Large intestine (tissue), 3 donors: ENCODE measurements around the gene AKNA. TPM values are rescaled to one million over a fixed set of nuclear protein-coding genes. Genes with fewer than 3 reads are reported as not detected.

Source experiments
- DNase-seq, 2 donors: peaks; one replicate each; pipeline versions ENCODE4 v3.0.0 to v3.0.0-alpha.2; 2013
- H3K27ac ChIP-seq: one replicate; pipeline ENCODE4 v1.5.1; 2013; ENCODE audit warnings: low read length
- H3K27me3 ChIP-seq: 2 replicates; pipeline ENCODE4 v1.6.1; 2013; ENCODE audit warnings: low read length; ENCODE audit not compliant: control insufficient read depth, insufficient read depth
- H3K36me3 ChIP-seq: 2 replicates; pipeline ENCODE4 v1.6.1; 2013; ENCODE audit warnings: low read length; ENCODE audit not compliant: control insufficient read depth, insufficient read depth
- H3K4me1 ChIP-seq: one replicate; pipeline ENCODE4 v1.6.1; 2013; ENCODE audit warnings: low read length; ENCODE audit not compliant: control insufficient read depth, insufficient read depth
- H3K4me3 ChIP-seq: one replicate; pipeline ENCODE4 v1.5.1; 2013; ENCODE audit warnings: low read length
- H3K9me3 ChIP-seq: one replicate; pipeline ENCODE4 v1.6.1; 2013; ENCODE audit warnings: mild to moderate bottlenecking, low read depth, low read length, moderate library complexity; ENCODE audit not compliant: control insufficient read depth
- WGBS: methylation state at CpG from one replicate; pipeline ENCODE4 v1.1.5; 2013; ENCODE audit warnings: low lambda C conversion rate; ENCODE audit not compliant: insufficient coverage; 5-methylcytosine and 5-hydroxymethylcytosine counted together
- polyA plus RNA-seq: library from polyadenylated mRNA; unstranded; fragments of 120-200 nt; gene quantifications from one replicate; pipeline ENCODE4 v1.2.1, GENCODE V29; 2013

AKNA gene
- polyA plus RNA-seq, 1 donor = 12.0 TPM

DNA sequence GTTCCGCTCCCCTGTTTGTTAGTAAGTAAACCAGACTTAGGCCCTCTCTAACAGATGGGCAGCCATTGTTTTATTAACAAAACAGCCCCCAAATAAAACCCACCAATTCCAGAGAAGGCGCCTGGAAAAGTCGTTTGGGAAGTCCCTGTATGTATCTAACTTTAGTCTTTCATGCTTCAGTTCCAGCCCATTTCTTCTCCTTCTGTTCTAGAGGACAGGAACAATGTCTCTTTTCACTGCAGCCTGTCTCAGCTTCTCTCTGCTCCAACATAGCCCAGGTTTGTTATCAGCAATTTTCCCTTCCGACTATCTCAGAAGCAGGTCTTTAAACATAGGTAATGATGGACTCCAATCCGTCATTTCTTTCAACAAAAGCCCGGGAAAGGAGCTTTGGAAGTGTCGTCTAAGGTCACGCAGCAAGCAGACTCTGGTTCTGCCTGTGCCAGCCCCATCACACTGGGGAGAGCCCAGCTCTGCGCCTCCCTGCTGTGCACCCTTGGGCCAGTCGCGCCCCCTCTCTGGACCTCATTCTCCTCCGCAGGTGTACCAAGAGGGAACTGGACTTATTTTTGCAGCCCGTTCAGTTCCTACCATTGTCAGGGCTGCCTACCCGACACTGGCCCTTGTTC lies 9.6 kb upstream of the AKNA start:
- DNase-seq = no peak
- WGBS = 33% methylated on average over 2 of the region's 14 CpGs
- Histone ChIP-seq H3K27ac (peak overlapping the region; percentile 24), H3K4me3 (peak overlapping the region; percentile 76), H3K9me3 (no peaks in the 10 kb centered on the region), H3K27me3 (no peaks in the 10 kb centered on the region), H3K36me3 (no peaks in the 10 kb centered on the region), H3K4me1 (peaks cover 27% of the 10 kb centered on the region)

DNA sequence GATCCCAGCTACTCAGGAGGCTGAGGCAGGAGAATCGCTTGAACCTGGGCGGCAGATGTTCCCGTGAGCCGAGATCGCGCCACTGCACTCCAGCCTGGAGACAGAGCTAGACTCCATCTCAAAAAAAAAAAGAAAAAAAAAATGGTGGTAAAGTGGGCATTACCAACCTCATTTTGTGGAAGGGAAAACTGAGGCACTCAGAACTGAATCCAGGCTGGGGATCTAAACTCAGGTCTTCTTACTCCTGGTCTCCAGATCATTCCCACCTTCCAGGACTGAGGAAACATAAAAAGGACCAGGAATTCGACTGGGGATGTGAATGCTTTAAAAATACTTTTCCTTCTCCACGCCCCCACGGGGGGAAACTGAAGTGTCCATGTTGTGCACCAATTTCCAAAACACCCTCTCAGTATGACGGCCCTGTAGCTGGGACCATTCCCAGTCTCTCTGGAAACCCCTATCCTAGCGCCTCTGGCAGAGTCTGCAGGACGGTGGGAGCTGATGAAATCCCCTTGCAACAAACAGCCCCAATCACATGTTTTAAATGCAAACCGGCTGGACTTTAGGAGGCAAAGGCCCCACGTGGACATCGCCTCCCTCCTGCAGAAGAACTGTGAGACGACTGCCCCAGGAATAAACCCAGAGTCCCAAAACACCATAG lies 8.9 kb upstream of the AKNA start:
- WGBS = 100% methylated on average over 1 of the region's 16 CpGs
- Histone ChIP-seq H3K36me3 (no peaks in the 10 kb centered on the region), H3K9me3 (no peaks in the 10 kb centered on the region), H3K27ac (no peak overlapping the region), H3K4me3 (no peak overlapping the region), H3K27me3 (no peaks in the 10 kb centered on the region), H3K4me1 (peaks cover 29% of the 10 kb centered on the region)
- peak in 1 of 2 donors; percentile 42 for DNase-seq

DNA sequence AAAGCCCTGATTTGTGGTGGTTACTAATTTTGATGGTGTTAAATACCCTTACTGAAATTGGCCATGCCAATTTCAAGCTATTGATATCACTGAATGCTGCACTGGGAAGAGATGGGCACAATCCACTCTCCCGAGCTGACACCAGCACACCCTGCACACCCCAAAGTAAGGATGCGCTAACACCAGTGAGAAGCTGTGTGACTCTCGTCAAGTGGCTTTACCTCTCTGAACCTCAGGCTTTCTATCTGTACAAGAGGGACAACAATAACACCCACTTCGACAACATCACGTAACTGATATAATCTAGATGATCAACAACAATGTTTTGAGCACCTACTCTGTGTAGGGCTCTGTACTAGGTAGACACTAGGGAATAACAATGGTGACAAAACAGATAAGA lies 8.0 kb upstream of the AKNA start:
- Histone ChIP-seq H3K36me3 (no peaks in the 10 kb centered on the region), H3K27me3 (no peaks in the 10 kb centered on the region), H3K4me1 (peaks cover 20% of the 10 kb centered on the region), H3K4me3 (no peak overlapping the region), H3K27ac (no peak overlapping the region), H3K9me3 (no peaks in the 10 kb centered on the region)
- no peak for DNase-seq
- WGBS = no CpG with 5 or more reads among the region's 5 CpGs

DNA sequence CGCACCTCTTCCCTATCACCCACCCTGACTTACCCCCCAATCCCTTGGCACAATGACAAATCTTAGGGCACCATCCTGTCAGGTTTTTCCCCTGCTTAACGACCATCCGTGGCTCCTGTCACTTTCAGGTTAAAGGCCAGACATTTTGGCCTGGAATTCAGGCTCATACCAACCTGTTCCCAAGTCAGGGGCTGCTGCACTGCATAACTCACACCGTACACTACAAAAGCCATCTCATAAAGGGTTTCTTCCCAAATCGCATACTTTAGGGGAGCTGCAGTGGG lies 7.5 kb upstream of the AKNA start:
- Histone ChIP-seq H3K27me3 (no peaks in the 10 kb centered on the region), H3K36me3 (no peaks in the 10 kb centered on the region), H3K9me3 (no peaks in the 10 kb centered on the region), H3K27ac (no peak overlapping the region), H3K4me3 (no peak overlapping the region), H3K4me1 (peaks cover 20% of the 10 kb centered on the region)
- no peak for DNase-seq
- no CpG with 5 or more reads among the region's 5 CpGs for WGBS

DNA sequence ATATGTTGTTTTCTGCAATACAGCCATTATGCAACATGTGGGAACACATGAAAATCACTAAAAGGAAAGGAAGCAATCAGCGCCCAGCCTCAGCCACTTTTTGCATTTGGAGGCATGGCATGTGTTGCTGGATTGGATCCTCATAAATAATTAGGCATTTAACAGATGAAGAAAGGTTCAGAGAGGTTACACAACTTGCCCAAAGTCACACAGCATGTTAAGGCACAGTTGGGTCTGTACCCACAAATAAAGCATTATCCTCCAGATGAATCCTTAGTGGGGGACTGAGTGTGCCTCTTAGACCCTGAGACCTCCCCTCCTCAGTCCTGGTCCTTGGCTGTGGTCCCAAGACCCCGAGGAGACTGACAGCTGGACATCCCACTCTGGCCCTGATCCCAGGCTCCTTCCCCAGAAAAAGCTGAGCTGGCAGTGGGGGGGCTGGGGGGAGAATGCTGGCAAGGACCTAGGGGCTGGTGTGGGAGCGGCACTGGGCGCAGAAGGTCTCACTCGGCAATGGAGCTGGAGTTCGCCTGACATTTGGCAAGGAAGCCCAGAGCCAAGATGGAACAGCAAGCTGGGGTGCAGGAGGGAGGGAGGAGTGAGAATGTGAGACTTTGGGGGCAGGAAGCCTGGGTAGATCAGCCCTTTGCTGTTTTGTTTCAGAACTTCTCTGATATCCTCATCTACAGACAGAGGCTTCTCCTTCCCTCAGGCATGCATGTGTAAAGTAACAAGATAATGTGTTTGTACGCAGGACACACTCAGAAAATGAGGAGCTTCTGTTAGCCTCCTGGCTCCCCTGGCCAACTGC lies 6.9 kb upstream of the AKNA start:
- Histone ChIP-seq H3K36me3 (no peaks in the 10 kb centered on the region), H3K27me3 (no peaks in the 10 kb centered on the region), H3K4me3 (no peak overlapping the region), H3K27ac (no peak overlapping the region), H3K4me1 (peaks cover 20% of the 10 kb centered on the region), H3K9me3 (no peaks in the 10 kb centered on the region)
- no peak for DNase-seq
- WGBS = 86% methylated on average over 2 of the region's 7 CpGs

DNA sequence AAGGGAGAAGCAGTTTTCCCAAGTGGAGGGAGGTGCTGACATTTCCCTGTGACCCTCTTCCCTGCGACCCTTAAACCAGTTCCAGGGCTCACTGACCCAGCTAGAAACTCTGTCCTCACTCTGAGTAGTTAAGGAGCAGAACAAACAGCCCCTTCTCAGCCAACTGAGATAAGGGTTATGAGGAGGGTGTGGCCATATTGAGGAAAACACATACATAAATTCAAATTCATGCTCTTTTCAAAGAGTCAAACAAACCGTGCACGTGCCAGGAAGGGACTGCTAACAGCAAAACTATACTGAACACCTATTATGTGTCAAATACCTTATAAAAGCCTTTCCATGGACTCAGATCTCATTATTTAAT lies 4.9 kb upstream of the AKNA start:
- Histone ChIP-seq H3K4me3 (no peak overlapping the region), H3K4me1 (peaks cover 22% of the 10 kb centered on the region), H3K27me3 (no peaks in the 10 kb centered on the region), H3K36me3 (no peaks in the 10 kb centered on the region), H3K9me3 (no peaks in the 10 kb centered on the region), H3K27ac (peak overlapping the region; percentile 64)
- peak; percentile 64 to 87 for DNase-seq
- WGBS = no CpG with 5 or more reads among the region's 3 CpGs

DNA sequence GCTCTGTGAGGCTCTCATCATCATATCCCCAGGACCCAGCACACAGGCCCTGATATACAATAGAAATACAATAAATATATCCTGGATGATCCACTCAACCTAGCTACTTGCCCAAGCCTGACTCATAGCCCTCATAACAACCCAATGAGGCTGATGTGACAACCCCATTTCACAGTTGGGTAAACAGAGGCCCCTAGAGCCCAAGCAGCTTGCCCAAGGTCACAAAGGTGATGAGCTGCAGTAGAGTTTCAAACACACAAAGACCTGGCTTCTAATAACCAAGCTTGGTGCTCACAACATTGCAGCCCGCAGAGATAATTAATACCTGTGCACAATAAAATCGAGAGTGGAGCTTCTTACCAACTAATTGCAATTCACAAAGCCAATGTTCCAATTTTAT lies 3.2 kb upstream of the AKNA start:
- WGBS = no CpG with 5 or more reads among the region's 2 CpGs
- Histone ChIP-seq H3K4me1 (peaks cover 23% of the 10 kb centered on the region), H3K9me3 (no peaks in the 10 kb centered on the region), H3K4me3 (no peak overlapping the region), H3K27ac (no peak overlapping the region), H3K36me3 (no peaks in the 10 kb centered on the region), H3K27me3 (no peaks in the 10 kb centered on the region)
- no peak for DNase-seq

DNA sequence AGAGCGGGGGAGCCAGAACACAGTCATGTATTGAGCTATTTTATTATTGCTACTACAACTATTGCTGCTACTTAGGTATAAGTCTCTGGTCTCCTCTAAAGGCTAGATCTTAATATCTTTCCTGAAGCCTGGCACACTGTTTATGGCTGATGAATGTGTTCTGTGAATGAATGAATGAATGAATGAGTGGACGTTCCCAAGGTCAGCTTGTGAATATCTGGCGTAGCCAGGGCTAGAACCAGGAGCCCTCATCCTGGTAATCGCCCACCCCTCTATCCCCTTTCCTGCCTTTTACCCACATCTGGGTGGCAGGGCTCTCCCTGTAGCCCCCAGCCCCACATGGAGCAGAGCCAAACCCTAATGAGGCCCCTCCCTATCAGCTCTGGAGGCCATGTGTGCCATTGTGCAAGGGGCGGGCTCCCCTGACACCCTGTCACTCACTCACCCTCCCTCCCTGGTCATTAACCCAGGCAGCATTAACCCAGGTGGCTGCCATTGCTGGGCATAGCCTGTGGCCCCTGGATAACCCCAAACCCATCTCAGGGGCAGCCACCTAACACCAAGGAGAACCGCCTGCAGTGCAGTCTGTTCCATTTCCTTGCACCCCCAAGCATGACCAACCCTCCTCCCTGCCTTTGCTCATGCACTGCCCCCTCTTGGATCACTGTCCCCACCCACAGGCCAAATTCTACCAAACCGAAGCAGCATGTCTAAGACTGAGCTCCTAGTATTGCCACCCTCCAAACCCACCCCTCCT lies 2.0 kb upstream of the AKNA start:
- Histone ChIP-seq H3K27me3 (no peaks in the 10 kb centered on the region), H3K27ac (no peak overlapping the region), H3K9me3 (no peaks in the 10 kb centered on the region), H3K4me3 (no peak overlapping the region), H3K4me1 (peaks cover 34% of the 10 kb centered on the region), H3K36me3 (no peaks in the 10 kb centered on the region)
- DNase-seq = no peak
- no CpG with 5 or more reads among the region's 7 CpGs for WGBS

DNA sequence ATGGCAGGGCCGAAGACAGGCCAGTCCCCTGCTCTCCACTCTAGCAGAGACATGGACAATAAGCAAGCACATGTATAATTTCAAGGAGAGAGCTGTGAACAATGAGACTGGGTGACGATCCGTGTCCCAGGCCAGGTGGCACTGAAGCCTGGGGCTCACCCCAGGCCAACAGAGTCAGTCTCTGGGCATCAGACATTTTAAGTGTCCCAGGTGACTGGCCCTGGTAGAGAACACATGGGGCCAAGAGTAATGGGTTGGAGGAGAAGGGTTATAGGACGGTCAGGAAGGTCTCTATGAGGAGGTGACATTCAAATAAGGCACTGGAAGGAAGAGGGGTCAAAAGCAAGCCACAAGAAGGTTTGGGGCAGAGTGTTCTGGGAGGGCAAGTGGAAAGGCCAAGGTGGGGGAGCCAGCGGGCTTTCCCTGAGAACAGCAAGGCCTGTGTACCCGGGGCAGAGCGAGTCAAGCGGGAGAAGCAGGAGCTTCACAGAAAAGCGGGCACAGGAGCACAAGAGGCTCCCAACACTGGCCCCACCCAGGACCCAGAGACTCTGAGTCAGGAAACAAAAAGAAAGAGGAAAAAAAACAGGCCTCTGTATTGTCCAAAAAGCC lies 1.1 kb upstream of the AKNA start:
- Histone ChIP-seq H3K4me1 (peaks cover 34% of the 10 kb centered on the region), H3K36me3 (no peaks in the 10 kb centered on the region), H3K27me3 (no peaks in the 10 kb centered on the region), H3K27ac (no peak overlapping the region), H3K4me3 (no peak overlapping the region), H3K9me3 (no peaks in the 10 kb centered on the region)
- DNase-seq = no peak
- WGBS = no CpG with 5 or more reads among the region's 9 CpGs

DNA sequence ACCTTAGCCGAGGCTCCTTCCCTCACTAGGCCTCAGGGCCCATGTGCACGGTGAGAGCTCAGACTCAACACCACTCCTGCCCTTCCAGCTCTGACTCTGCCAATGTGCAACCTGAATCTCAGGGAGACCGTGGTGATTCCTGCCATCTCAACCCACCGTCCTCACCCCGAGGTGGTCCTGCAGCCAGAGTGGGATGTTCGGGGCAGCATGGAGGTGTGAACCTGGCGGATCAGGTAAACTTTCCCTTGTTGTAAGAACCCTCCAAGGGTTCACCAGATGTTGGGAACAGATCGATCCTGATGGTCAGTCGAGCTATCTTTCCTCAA lies 538 bp upstream of the AKNA start:
- H3K4me3 ChIP-seq = peak overlapping the region; percentile 49
- peaks cover 34% of the 10 kb centered on the region for H3K4me1 ChIP-seq
- WGBS = no CpG with 5 or more reads among the region's 9 CpGs
- no peaks in the 10 kb centered on the region for H3K9me3 ChIP-seq
- H3K27me3 ChIP-seq = no peaks in the 10 kb centered on the region
- DNase-seq = no peak
- H3K36me3 ChIP-seq = no peaks in the 10 kb centered on the region
- peak overlapping the region; percentile 67 for H3K27ac ChIP-seq
